ENCODE results near the gene COL16A1. TPM values are rescaled to one million over a fixed set of nuclear protein-coding genes. Genes with fewer than 3 reads are reported as not detected.

Gene COL16A1
- total RNA-seq, 1 experiment from 2014 or later = 0.50 TPM

DNA sequence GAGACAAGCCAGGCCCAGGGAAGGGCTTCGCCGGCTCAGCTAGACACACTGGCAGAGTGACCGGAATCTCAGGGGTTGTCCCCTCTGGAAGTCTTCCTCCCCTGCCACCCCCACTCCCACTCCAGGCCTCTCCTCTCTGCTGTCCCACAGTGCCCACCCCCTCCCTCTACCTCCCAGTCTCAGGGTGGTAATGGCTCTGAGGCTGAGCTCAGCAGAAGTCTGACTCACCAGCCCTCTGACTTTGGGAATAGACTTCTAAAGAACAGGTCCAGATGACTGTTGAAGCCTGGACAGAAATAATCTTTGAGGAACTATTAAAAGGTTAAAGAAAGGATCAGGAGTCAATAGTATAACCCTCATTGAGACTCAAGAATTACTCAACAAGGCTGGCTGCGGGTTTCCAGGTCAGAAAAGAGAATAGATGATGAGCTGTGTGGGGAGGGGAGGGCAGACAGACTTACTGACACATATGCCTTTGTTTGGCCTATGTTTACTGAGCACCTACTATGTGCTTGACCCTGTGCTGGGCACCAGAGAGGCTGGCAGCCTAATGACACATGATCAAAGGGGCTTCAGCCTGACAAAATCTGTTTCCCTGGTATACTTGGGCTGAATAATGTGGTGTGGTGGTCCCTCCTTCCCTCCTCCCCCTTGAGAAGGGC lies 78.1 kb downstream of the COL16A1 start:
- no peak overlapping the region for H3K27ac Mint-ChIP-seq (ENCODE audit: unreplicated experiment)
- no TSS peak for BruUV-seq (replicated peaks)
- CTCF ChIA-PET = no interaction called here

DNA sequence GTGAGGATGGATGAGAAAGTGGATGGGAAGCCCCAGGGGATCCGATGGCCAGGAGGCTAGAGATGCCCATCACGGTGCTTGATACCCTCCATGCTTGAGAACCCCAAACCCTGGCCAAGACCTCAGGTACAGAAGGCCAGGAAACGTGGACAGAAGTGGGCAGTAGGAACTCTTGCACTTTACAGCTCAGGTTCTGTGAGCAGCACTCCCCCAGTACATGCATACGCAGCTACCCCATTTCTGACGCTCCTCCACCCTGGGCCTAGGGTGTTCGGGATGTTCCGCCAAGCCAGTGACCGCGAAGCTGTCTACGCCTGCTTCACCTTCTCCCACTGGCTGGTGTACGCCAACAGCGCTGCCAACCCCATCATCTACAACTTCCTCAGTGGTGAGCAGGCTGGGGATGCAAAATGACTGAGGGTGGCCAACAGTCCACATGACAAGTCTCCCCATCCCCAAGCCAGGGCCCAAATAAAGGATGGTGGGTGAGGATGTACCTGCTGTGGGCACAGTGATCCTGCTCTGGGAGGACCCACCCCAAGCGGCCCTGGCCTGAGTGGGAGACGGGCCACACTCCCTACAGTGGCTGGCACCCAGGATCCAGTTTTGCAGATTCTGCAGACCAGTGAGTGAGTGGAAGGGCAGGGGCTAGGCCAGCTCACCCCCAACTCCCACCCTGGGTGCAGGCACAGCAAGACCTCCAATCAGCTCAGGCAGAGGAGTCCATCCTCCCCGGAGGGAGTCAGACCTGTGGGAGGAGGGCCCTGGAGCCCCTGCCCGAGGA lies 78.9 kb downstream of the COL16A1 start:
- Mint-ChIP-seq H3K4me3 (ENCODE audit: unreplicated experiment) (no peak overlapping the region), H3K27me3 (ENCODE audit: insufficient read depth, unreplicated experiment) (no peaks in the 10 kb centered on the region), H3K36me3 (ENCODE audit: insufficient read depth, unreplicated experiment) (no peaks in the 10 kb centered on the region), H3K9me3 (ENCODE audit: unreplicated experiment) (no peaks in the 10 kb centered on the region), H3K4me1 (ENCODE audit: low read depth, unreplicated experiment) (no peaks in the 10 kb centered on the region), H3K27ac (ENCODE audit: unreplicated experiment) (no peak overlapping the region)
- BruUV-seq (replicated peaks) = no TSS peak
- no peaks in the 10 kb centered on the region for H3K9me3 ChIP-seq
- DNase-seq = no peak
- H3K4me3 ChIP-seq (ENCODE audit: low read depth, low read length) = no peak overlapping the region
- H3K4me1 ChIP-seq = no peaks in the 10 kb centered on the region
- TF ChIP-seq, protein P1, sequence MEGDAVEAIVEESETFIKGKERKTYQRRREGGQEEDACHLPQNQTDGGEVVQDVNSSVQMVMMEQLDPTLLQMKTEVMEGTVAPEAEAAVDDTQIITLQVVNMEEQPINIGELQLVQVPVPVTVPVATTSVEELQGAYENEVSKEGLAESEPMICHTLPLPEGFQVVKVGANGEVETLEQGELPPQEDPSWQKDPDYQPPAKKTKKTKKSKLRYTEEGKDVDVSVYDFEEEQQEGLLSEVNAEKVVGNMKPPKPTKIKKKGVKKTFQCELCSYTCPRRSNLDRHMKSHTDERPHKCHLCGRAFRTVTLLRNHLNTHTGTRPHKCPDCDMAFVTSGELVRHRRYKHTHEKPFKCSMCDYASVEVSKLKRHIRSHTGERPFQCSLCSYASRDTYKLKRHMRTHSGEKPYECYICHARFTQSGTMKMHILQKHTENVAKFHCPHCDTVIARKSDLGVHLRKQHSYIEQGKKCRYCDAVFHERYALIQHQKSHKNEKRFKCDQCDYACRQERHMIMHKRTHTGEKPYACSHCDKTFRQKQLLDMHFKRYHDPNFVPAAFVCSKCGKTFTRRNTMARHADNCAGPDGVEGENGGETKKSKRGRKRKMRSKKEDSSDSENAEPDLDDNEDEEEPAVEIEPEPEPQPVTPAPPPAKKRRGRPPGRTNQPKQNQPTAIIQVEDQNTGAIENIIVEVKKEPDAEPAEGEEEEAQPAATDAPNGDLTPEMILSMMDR (IDR thresholded peaks at IDR 0.05; ENCODE audit: insufficient read depth in 1 of 2, low read depth in 1 of 2, low read length in 1 of 2, severe bottlenecking in 1 of 2, unreplicated experiment in 1 of 2) = no peak
- ChIA-PET POLR2A (no interaction called here), CTCF (no interaction called here)
- H3K36me3 ChIP-seq (ENCODE audit: control insufficient read depth, insufficient read depth, low read length) = no peaks in the 10 kb centered on the region
- intact Hi-C loops (cut with micrococcal nuclease; ENCODE audit: unreplicated experiment) = no loop called here
- no peaks in the 10 kb centered on the region for H3K27me3 ChIP-seq (replicated peaks; ENCODE audit: control insufficient read depth, insufficient read depth, low read length)

More for the DNA sequence above, 78.1 kb downstream of the COL16A1 start:
- no peaks in the 10 kb centered on the region for H3K9me3 Mint-ChIP-seq (ENCODE audit: unreplicated experiment)
- POLR2A ChIA-PET = no interaction called here
- no peak overlapping the region for H3K4me3 ChIP-seq (ENCODE audit: low read depth, low read length)
- H3K4me3 Mint-ChIP-seq (ENCODE audit: unreplicated experiment) = no peak overlapping the region
- no peaks in the 10 kb centered on the region for H3K27me3 ChIP-seq (replicated peaks; ENCODE audit: control insufficient read depth, insufficient read depth, low read length)
- H3K9me3 ChIP-seq = no peaks in the 10 kb centered on the region
- no peaks in the 10 kb centered on the region for H3K4me1 Mint-ChIP-seq (ENCODE audit: low read depth, unreplicated experiment)
- TF ChIP-seq, protein P1 (IDR thresholded peaks at IDR 0.05; ENCODE audit: insufficient read depth in 1 of 2, low read depth in 1 of 2, low read length in 1 of 2, severe bottlenecking in 1 of 2, unreplicated experiment in 1 of 2) = no peak
- peaks cover 5% of the 10 kb centered on the region for H3K36me3 Mint-ChIP-seq (ENCODE audit: insufficient read depth, unreplicated experiment)
- no peaks in the 10 kb centered on the region for H3K4me1 ChIP-seq
- no peak for DNase-seq
- H3K36me3 ChIP-seq (ENCODE audit: control insufficient read depth, insufficient read depth, low read length) = no peaks in the 10 kb centered on the region; the same call in 1 of the 2 replicates
- no peaks in the 10 kb centered on the region for H3K27me3 Mint-ChIP-seq (ENCODE audit: insufficient read depth, unreplicated experiment)
- intact Hi-C loops (cut with micrococcal nuclease; ENCODE audit: unreplicated experiment) = no loop called here

DNA sequence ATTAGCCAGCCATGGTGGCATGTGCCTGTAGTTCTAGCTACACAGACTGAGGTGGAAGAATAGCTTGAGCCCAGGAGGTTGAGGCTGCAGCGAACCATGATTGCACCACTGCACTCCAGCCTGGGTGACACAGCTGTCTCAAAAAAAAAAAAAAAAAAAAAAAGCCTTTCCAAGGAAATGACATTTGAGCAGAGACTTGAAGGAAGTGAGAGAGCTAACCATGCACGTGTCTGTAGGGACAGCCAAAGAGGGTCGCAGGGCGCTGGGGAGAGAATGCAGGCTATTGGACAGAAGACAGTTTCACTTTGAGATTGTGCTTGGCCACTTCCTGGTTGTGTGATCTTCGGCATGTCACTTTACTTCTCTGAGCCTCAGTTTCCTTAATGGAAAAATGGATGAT lies 79.5 kb downstream of the COL16A1 start:
- TF ChIP-seq, protein P1 (IDR thresholded peaks at IDR 0.05; ENCODE audit: insufficient read depth in 1 of 2, low read depth in 1 of 2, low read length in 1 of 2, severe bottlenecking in 1 of 2, unreplicated experiment in 1 of 2) = no peak
- H3K4me1 Mint-ChIP-seq (ENCODE audit: low read depth, unreplicated experiment) = no peaks in the 10 kb centered on the region
- H3K9me3 Mint-ChIP-seq (ENCODE audit: unreplicated experiment) = no peaks in the 10 kb centered on the region
- Histone ChIP-seq H3K9me3 (no peaks in the 10 kb centered on the region), H3K27me3 (replicated peaks; ENCODE audit: control insufficient read depth, insufficient read depth, low read length) (no peaks in the 10 kb centered on the region), H3K4me3 (ENCODE audit: low read depth, low read length) (no peak overlapping the region), H3K4me1 (no peaks in the 10 kb centered on the region), H3K36me3 (ENCODE audit: control insufficient read depth, insufficient read depth, low read length) (no peaks in the 10 kb centered on the region)
- H3K36me3 Mint-ChIP-seq (ENCODE audit: insufficient read depth, unreplicated experiment) = no peaks in the 10 kb centered on the region
- intact Hi-C loops (cut with micrococcal nuclease; ENCODE audit: unreplicated experiment) = no loop called here
- H3K27me3 Mint-ChIP-seq (ENCODE audit: insufficient read depth, unreplicated experiment) = no peaks in the 10 kb centered on the region
- CTCF ChIA-PET = no interaction called here
- POLR2A ChIA-PET = no interaction called here
- no peak overlapping the region for H3K27ac Mint-ChIP-seq (ENCODE audit: unreplicated experiment)
- no peak for DNase-seq
- BruUV-seq (replicated peaks) = no TSS peak
- H3K4me3 Mint-ChIP-seq (ENCODE audit: unreplicated experiment) = no peak overlapping the region

All from Caco-2 (cell line).